Panc1 (cell line): ENCODE data around the gene TCF25. TPM values are rescaled to one million over a fixed set of nuclear protein-coding genes. Genes with fewer than 3 reads are reported as not detected.

Experiments
- ATAC-seq: fragments of 200-7000 bp; cut with Tn5 transposase; 2 replicates; pipeline ENCODE4 v1.9.1; 2020; ENCODE audit warnings: mild to moderate bottlenecking, moderate library complexity
- BruUV-seq: library from RNA; stranded (reverse); fragments of 400-500 nt; replicated peaks from 2 replicates; lab custom pipeline; 2021; lab: Mats Ljungman, UMichigan
- CTCF ChIA-PET: fragments of 300-600 bp; sonication (Branson Sonifier 250); formaldehyde crosslinking; loops from one replicate; lab custom pipeline; 2022; ENCODE audit warnings: antibody characterized with exemption; lab: Charles Lee
- POLR2A ChIA-PET: fragments of 300-600 bp; sonication (Branson Sonifier 250); formaldehyde crosslinking; loops from one replicate; lab custom pipeline; 2022; ENCODE audit warnings: antibody characterized with exemption; lab: Charles Lee
- DNase-seq: peaks from one replicate; pipeline ENCODE4 v3.0.0-alpha.2; 2010; ENCODE audit warnings: low read depth, low spot score
- H3K27ac ChIP-seq: 2 replicates; pipeline ENCODE4 v1.5.1; 2011; ENCODE audit warnings: mild to moderate bottlenecking, low read length, inconsistent platforms
- H3K27me3 ChIP-seq: fragments of 200-500 bp; sonication (Bioruptor generic); 2 replicates; pipeline ENCODE4 v1.6.0; 2014; ENCODE audit warnings: low read length, inconsistent platforms; ENCODE audit not compliant: control insufficient read depth, insufficient read depth
- H3K36me3 ChIP-seq: fragments of 200-500 bp; sonication (Bioruptor generic); 2 replicates; pipeline ENCODE4 v1.5.1; 2014; ENCODE audit warnings: inconsistent platforms, mild to moderate bottlenecking, low read length, moderate library complexity; ENCODE audit not compliant: control insufficient read depth, insufficient read depth
- H3K4me1 ChIP-seq: 2 replicates; pipeline ENCODE4 v1.5.1; 2011; ENCODE audit warnings: inconsistent platforms, mild to moderate bottlenecking, low read length, moderate library complexity; ENCODE audit not compliant: control insufficient read depth, insufficient read depth
- H3K4me3 ChIP-seq, 2 experiments: 2 replicates each; pipeline ENCODE4 v1.5.1; 2011 to 2012; ENCODE audit warnings: low read depth in 2 of 2, low read length in 2 of 2, mild to moderate bottlenecking in 2 of 2, inconsistent platforms in 1 of 2, moderate library complexity in 1 of 2
- H3K9me3 ChIP-seq: fragments of 200-500 bp; sonication (Bioruptor generic); 2 replicates; pipeline ENCODE4 v1.5.1; 2014; ENCODE audit warnings: low read depth, mild to moderate bottlenecking, inconsistent platforms, low read length, moderate library complexity; ENCODE audit not compliant: control insufficient read depth, insufficient read depth
- POLR2AphosphoS5 ChIP-seq: IDR thresholded peaks from 2 replicates; pipeline ENCODE4 v1.6.1; 2012; ENCODE audit warnings: mild to moderate bottlenecking, low read depth, low read length, moderate library complexity
- REST ChIP-seq, 2 experiments: IDR thresholded peaks; 2 replicates each; pipeline ENCODE4 v1.6.1; 2011 to 2012; ENCODE audit warnings: low read depth in 2 of 2, control low read depth in 1 of 2, low read length in 1 of 2, mild to moderate bottlenecking in 1 of 2, moderate library complexity in 1 of 2; ENCODE audit not compliant: insufficient read depth in 1 of 2
- SIN3A ChIP-seq: IDR thresholded peaks from 2 replicates; pipeline ENCODE4 v1.6.1; 2012; ENCODE audit warnings: low read depth, mild to moderate bottlenecking, low read length, moderate library complexity, borderline replicate concordance; ENCODE audit not compliant: insufficient read depth
- TCF7L2 ChIP-seq: IDR thresholded peaks from 2 replicates; pipeline ENCODE4 v1.6.1; 2011; ENCODE audit warnings: mild to moderate bottlenecking, low read depth, low read length, inconsistent platforms
- in situ Hi-C: cut with HindIII; loops from 2 replicates; pipeline ENCODE4 v1.10.0; 2016; ENCODE audit warnings: low sequenced_read_pairs, low pct_unique_long_range_greater_than_20kb
- intact Hi-C: fragments of 100-400 bp; cut with micrococcal nuclease; formaldehyde crosslinking; loops from one replicate; pipeline ENCODE4 v1.10.0; 2022; ENCODE audit not compliant: unreplicated experiment
- total RNA-seq: library from RNA; stranded (reverse); gene quantifications from one replicate; pipeline ENCODE4 v1.2.1, GENCODE V29; 2021; ENCODE audit not compliant: unreplicated experiment
- TF ChIP-seq, protein P1 (sequence below): fragments of 450-650 bp; IDR thresholded peaks from 2 replicates; pipeline ENCODE4 v1.5.1; 2017; ENCODE audit warnings: mild to moderate bottlenecking

TCF25 gene
- total RNA-seq, 1 experiment from 2014 or later, result 144 TPM

DNA sequence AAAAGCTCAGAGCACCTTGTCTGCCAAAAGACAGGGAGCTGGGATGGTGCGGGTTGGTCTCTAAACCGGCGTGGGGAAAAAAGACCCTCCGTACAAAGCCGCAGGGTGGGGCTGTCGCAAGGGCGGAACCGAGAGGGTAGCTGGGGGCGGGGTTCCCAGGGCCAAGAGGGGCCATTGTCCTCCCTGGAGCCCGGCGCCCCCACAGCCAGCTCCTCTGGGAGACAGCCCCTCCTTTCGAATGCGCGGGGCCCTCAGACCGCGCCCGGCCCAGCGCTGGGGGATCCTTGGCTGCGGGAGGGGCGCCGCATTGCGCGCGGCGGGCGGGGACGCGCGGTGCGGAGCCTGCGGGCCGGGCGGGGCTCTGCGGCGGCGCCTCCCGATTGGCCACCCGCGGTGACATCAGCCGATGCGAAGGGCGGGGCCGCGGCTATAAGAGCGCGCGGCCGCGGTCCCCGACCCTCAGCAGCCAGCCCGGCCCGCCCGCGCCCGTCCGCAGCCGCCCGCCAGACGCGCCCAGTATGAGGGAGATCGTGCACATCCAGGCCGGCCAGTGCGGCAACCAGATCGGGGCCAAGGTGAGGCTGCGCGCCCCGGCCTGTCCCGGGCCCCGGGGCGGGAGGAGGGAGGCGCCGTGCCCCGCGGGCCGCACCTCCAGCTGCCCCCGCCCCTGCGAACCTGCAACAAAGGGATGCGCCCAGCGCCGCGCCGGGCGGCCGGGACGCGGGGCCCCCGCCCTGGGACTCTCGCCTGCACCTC is 49.7 kb downstream of the TCF25 start, which contains the start of gene TUBB3:
TUBB3 (plus strand) TSS at position 459 of the 756 bp plus-strand sequence; CDS start at position 519, 60 bp downstream.
- Histone ChIP-seq H3K27me3 (no peaks in the 10 kb centered on the region), H3K9me3 (no peaks in the 10 kb centered on the region), H3K4me1 (peaks cover 14% of the 10 kb centered on the region), H3K4me3 (peak within 1 kb of the TSS; percentile 66 to 75), H3K36me3 (peaks cover 3% of the 10 kb centered on the region; the same call in 1 of the 2 replicates), H3K27ac (peak within 1 kb of the TSS; percentile 91)
- intact Hi-C loops (no loop called here), in situ Hi-C loops (no loop called here)
- CTCF ChIA-PET, result no interaction called here
- DNase-seq (no peak), ATAC-seq (peak; percentile 61)
- POLR2A ChIA-PET, result interaction anchor here (0.5 to 1.0 kb wide), 3 partner anchors 39 to 50 kb away, joined by 3 to 8 read pairs (median 4); partner anchors contain the start of gene TCF25
- BruUV-seq, result no TSS peak
- TF ChIP-seq, protein P1, sequence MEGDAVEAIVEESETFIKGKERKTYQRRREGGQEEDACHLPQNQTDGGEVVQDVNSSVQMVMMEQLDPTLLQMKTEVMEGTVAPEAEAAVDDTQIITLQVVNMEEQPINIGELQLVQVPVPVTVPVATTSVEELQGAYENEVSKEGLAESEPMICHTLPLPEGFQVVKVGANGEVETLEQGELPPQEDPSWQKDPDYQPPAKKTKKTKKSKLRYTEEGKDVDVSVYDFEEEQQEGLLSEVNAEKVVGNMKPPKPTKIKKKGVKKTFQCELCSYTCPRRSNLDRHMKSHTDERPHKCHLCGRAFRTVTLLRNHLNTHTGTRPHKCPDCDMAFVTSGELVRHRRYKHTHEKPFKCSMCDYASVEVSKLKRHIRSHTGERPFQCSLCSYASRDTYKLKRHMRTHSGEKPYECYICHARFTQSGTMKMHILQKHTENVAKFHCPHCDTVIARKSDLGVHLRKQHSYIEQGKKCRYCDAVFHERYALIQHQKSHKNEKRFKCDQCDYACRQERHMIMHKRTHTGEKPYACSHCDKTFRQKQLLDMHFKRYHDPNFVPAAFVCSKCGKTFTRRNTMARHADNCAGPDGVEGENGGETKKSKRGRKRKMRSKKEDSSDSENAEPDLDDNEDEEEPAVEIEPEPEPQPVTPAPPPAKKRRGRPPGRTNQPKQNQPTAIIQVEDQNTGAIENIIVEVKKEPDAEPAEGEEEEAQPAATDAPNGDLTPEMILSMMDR, result no peak
- no peak for TF ChIP-seq REST (IDR thresholded peaks at IDR 0.05; ENCODE audit: insufficient read depth in 1 of 2, low read depth in 2 of 2, low read length in 1 of 2)
- peak; percentile 93 for TF ChIP-seq POLR2AphosphoS5
- peak; percentile 89; the same call in 1 of the 2 replicates for TF ChIP-seq SIN3A
- TF ChIP-seq TCF7L2, result 0 out of 2 replicates have a peak, but pooled peaks have one; percentile 44

GRCh38 chr16:89923640-89924296 is 50.4 kb downstream of the TCF25 start:
- DNase-seq (no peak), ATAC-seq (no peak)
- Histone ChIP-seq H3K27me3 (no peaks in the 10 kb centered on the region), H3K27ac (0 out of 2 replicates have a peak overlapping the region, but pooled peaks have one; percentile 34), H3K36me3 (peaks cover 3% of the 10 kb centered on the region; the same call in 1 of the 2 replicates), H3K4me3 (peak overlapping the region; percentile 66 to 67), H3K4me1 (peaks cover 12% of the 10 kb centered on the region), H3K9me3 (no peaks in the 10 kb centered on the region)
- in situ Hi-C loops (no loop called here), intact Hi-C loops (no loop called here)
- TF ChIP-seq SIN3A (0 out of 2 replicates have a peak, but pooled peaks have one; percentile 26), POLR2AphosphoS5 (no peak), TCF7L2 (no peak)
- TF ChIP-seq, protein P1, result no peak
- CTCF ChIA-PET, result no interaction called here
- POLR2A ChIA-PET, result interaction anchor here (1.1 kb wide), 1 partner anchor 51 kb away, joined by 8 read pairs; the partner anchor contains the start of gene TCF25
- no TSS peak for BruUV-seq
